Glomerular endothelial cell (primary cell): ENCODE data around the gene GNB1L. TPM values are rescaled to one million over a fixed set of nuclear protein-coding genes. Genes with fewer than 3 reads are reported as not detected.
"Not testable (repeated sequence)": the region's sequence is repeated elsewhere in the genome, so short reads cannot be mapped to it uniquely, and the experiment has no call there.

Source experiments
- DNase-seq: peaks from one replicate; pipeline ENCODE4 v3.0.0-alpha.2; 2011; ENCODE audit warnings: low read depth, low spot score; ENCODE audit errors: extremely low read depth
- total RNA-seq: library from RNA; depleted of rRNA; stranded (reverse); fragments of >200 nt; gene quantifications from 2 replicates; pipeline ENCODE4 v1.2.3, GENCODE V29; 2015

GNB1L gene
- total RNA-seq, 1 donor from 2014 or later: 6.2 TPM

- no peak for DNase-seq
These were observed 36.0 kb upstream of the GNB1L start for GRCh38 chr22:19890502-19891316.

- no peak for DNase-seq
These were observed 35.3 kb upstream of the GNB1L start for GRCh38 chr22:19889951-19890350.

GRCh38 chr22:19888131-19888746 lies 33.6 kb upstream of the GNB1L start:
- no peak for DNase-seq

GRCh38 chr22:19887256-19887985 lies 32.7 kb upstream of the GNB1L start:
- no peak for DNase-seq

GRCh38 chr22:19886605-19887255 lies 32.1 kb upstream of the GNB1L start:
- no peak for DNase-seq

GRCh38 chr22:19885841-19886592 lies 31.3 kb upstream of the GNB1L start:
- no peak for DNase-seq

GRCh38 chr22:19884954-19885751 lies 30.5 kb upstream of the GNB1L start:
- no peak for DNase-seq

- DNase-seq: no peak
These were observed 29.7 kb upstream of the GNB1L start for GRCh38 chr22:19884161-19884953.

GRCh38 chr22:19883446-19883845 lies 28.8 kb upstream of the GNB1L start:
- not testable (repeated sequence) for DNase-seq

- no peak for DNase-seq
These were observed 28.0 kb upstream of the GNB1L start for GRCh38 chr22:19882446-19883381.

- peak; percentile 96 for DNase-seq
These were observed 26.3 kb upstream of the GNB1L start for GRCh38 chr22:19880786-19881569.

GRCh38 chr22:19879992-19880785 lies 25.5 kb upstream of the GNB1L start:
- DNase-seq: no peak

GRCh38 chr22:19879643-19879991 lies 24.9 kb upstream of the GNB1L start:
- no peak for DNase-seq

GRCh38 chr22:19879246-19879570 lies 24.5 kb upstream of the GNB1L start:
- DNase-seq: no peak

- no peak for DNase-seq
These were observed 24.0 kb upstream of the GNB1L start for GRCh38 chr22:19878461-19879245.
